ENCODE results near the gene MACROD2.

The MACROD2 gene

GRCh38 chr20:15482525-15482924 lies 1487.2 kb downstream of the MACROD2 start:
- TF ChIP-seq ZFX (IDR thresholded peaks at IDR 0.05; ENCODE audit: borderline replicate concordance): no peak
- TF ChIP-seq, protein P1, sequence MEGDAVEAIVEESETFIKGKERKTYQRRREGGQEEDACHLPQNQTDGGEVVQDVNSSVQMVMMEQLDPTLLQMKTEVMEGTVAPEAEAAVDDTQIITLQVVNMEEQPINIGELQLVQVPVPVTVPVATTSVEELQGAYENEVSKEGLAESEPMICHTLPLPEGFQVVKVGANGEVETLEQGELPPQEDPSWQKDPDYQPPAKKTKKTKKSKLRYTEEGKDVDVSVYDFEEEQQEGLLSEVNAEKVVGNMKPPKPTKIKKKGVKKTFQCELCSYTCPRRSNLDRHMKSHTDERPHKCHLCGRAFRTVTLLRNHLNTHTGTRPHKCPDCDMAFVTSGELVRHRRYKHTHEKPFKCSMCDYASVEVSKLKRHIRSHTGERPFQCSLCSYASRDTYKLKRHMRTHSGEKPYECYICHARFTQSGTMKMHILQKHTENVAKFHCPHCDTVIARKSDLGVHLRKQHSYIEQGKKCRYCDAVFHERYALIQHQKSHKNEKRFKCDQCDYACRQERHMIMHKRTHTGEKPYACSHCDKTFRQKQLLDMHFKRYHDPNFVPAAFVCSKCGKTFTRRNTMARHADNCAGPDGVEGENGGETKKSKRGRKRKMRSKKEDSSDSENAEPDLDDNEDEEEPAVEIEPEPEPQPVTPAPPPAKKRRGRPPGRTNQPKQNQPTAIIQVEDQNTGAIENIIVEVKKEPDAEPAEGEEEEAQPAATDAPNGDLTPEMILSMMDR (IDR thresholded peaks at IDR 0.05): no peak
- no peak overlapping the region for H3K27ac ChIP-seq

- no peak overlapping the region for H3K27ac ChIP-seq
- TF ChIP-seq, protein P1 (IDR thresholded peaks at IDR 0.05): no peak
- no peak for TF ChIP-seq ZFX (IDR thresholded peaks at IDR 0.05; ENCODE audit: borderline replicate concordance)
These were observed 1490.2 kb downstream of the MACROD2 start for GRCh38 chr20:15485519-15485918.

GRCh38 chr20:15487030-15487429 lies 1491.7 kb downstream of the MACROD2 start:
- H3K27ac ChIP-seq: no peak overlapping the region
- no peak for TF ChIP-seq ZFX (IDR thresholded peaks at IDR 0.05; ENCODE audit: borderline replicate concordance)
- TF ChIP-seq, protein P1 (IDR thresholded peaks at IDR 0.05): no peak

DNA sequence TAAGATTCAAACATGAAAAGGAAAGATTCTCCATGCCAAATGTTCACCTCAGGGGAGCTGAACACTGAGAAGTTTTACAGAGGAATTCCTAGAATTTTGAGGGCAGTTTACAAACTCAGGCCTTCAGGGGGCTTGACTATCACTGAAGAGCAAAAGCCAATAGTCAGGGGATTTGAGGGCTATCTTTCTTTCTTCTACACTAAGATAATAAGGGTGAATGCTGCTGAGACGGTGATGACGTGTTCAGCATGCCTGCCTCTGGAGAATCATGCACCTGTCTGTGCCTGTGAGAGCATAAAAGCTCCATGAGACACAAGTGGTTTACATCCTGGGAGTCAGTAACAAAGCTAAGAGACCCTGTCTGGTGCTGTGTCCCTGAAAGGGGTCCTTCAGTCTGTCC lies 1492.4 kb downstream of the MACROD2 start:
- H3K27ac ChIP-seq: no peak overlapping the region
- TF ChIP-seq, protein P1 (IDR thresholded peaks at IDR 0.05): no peak
- no peak for TF ChIP-seq ZFX (IDR thresholded peaks at IDR 0.05; ENCODE audit: borderline replicate concordance)

DNA sequence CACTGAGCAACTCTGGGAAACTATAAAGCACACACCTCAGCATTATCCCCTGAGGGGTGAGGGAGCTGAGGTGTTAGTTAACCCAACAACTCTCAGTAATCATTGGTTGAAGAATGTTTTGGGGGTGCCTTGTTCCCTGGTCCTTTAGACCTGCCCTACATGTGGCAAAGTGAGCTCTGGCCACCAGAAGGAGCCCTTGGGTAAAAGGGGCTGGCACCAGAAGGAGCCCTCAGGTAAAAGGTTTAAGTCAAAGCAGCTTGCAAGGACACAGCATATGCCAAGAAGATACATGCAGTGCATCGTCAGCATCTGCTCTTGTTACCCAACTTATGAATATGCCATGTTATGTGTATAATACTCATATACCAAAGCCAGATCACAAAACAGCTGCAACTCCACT lies 1496.3 kb downstream of the MACROD2 start:
- TF ChIP-seq, protein P1 (IDR thresholded peaks at IDR 0.05): peak; percentile 37
- no peak for TF ChIP-seq ZFX (IDR thresholded peaks at IDR 0.05; ENCODE audit: borderline replicate concordance)
- H3K27ac ChIP-seq: no peak overlapping the region

GRCh38 chr20:15494851-15495250 lies 1499.5 kb downstream of the MACROD2 start:
- TF ChIP-seq, protein P1 (IDR thresholded peaks at IDR 0.05): no peak
- no peak for TF ChIP-seq ZFX (IDR thresholded peaks at IDR 0.05; ENCODE audit: borderline replicate concordance)
- H3K27ac ChIP-seq: no peak overlapping the region

GRCh38 chr20:15496501-15497039 lies 1501.3 kb downstream of the MACROD2 start:
- no peak for TF ChIP-seq ZFX (IDR thresholded peaks at IDR 0.05; ENCODE audit: borderline replicate concordance)
- TF ChIP-seq, protein P1 (IDR thresholded peaks at IDR 0.05): no peak
- no peak overlapping the region for H3K27ac ChIP-seq
